ENCODE results near the gene ARHGAP27. TPM values are rescaled to one million over a fixed set of nuclear protein-coding genes. Genes with fewer than 3 reads are reported as not detected.
A peak's percentile ranks its signal among the peaks of the same experiment; 100 is the strongest.

ARHGAP27 gene
- total and polyA plus RNA-seq, 2 of the 4 experiments (the other 2 are of a cell fraction): under 0.01 to 0.89 TPM

DNA sequence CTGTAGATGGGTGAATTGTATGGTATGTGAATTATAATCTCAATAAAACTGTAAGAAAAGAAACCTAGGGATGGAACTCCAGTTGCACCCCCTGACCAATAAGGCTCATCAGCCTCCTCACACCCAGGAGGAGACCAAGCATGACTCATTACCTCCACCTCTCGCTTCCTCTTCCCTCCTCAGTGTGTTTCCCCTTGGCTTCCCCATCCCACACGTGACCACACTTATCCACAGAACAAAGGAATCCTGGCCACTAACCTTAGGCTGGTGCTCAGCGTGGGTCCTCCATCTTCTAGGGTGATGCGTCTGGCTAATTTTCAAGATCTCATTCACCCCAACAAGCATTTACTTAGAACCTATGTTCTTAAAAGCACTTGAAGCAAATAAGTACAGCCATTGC is 79.6 kb downstream of the ARHGAP27 start:
- Histone ChIP-seq H4K8ac (ENCODE audit: low read depth in 2 of 2, low read length in 2 of 2) (no peak overlapping the region), H3K9me1 (ENCODE audit: insufficient read depth, low read length) (no peaks in the 10 kb centered on the region), H3K9me3 (ENCODE audit: control insufficient read depth, insufficient read depth, low read length) (peaks cover 4% of the 10 kb centered on the region; the same call in 1 of the 2 replicates), H3K14ac (replicated peaks; ENCODE audit: low read depth, low read length) (no peak overlapping the region; the same call in 1 of the 2 replicates), H4K5ac (ENCODE audit: low read depth, low read length) (no peak overlapping the region), H3K18ac (ENCODE audit: low read depth, low read length) (no peak overlapping the region), H3K4me2 (ENCODE audit: low read depth, low read length) (no peak overlapping the region), H3K79me1 (ENCODE audit: low read depth in 1 of 2, low read length in 2 of 2) (no peaks in the 10 kb centered on the region), H3K9ac (ENCODE audit: low read depth, low read length) (no peak overlapping the region), H4K20me1 (ENCODE audit: insufficient read depth, low read length) (no peaks in the 10 kb centered on the region), H3K4me1 (ENCODE audit: control insufficient read depth, insufficient read depth, low read length) (no peaks in the 10 kb centered on the region), H2AFZ (replicated peaks; ENCODE audit: low read length, poor library complexity) (no peak overlapping the region), H2BK15ac (ENCODE audit: low read depth, low read length) (no peak overlapping the region), H3K4me3 (ENCODE audit: insufficient read depth, low read depth, low read length) (no peak overlapping the region), H3K27ac (ENCODE audit: insufficient read depth, low read length) (no peak overlapping the region), H2BK120ac (ENCODE audit: low read depth, low read length) (no peak overlapping the region), H2BK5ac (ENCODE audit: low read depth, low read length, poor library complexity, severe bottlenecking) (no peak overlapping the region), H4K91ac (ENCODE audit: insufficient read depth, low read depth, low read length) (no peak overlapping the region), H3K27me3 (ENCODE audit: control insufficient read depth, insufficient read depth, low read length) (peaks cover 3% of the 10 kb centered on the region; the same call in 1 of the 2 replicates), H2AK5ac (ENCODE audit: low read depth, low read length) (peak overlapping the region; percentile 73; the same call in 1 of the 2 replicates), H2AK9ac (replicated peaks; ENCODE audit: low read depth, low read length, poor library complexity) (no peak overlapping the region), H2BK20ac (ENCODE audit: low read depth, low read length) (no peak overlapping the region), H3K36me3 (ENCODE audit: control insufficient read depth, insufficient read depth, low read length) (no peaks in the 10 kb centered on the region), H3K4ac (ENCODE audit: low read depth, low read length) (no peak overlapping the region), H3K56ac (ENCODE audit: extremely low read depth, insufficient read depth, low read length) (no peak overlapping the region), H3K23ac (ENCODE audit: low read depth, low read length) (no peak overlapping the region)
- TF ChIP-seq SMC3 (IDR thresholded peaks at IDR 0.05; ENCODE audit: low read depth, low read length) (no peak), CEBPB (IDR thresholded peaks at IDR 0.05; ENCODE audit: low read depth, low read length) (no peak), FOS (IDR thresholded peaks at IDR 0.05; ENCODE audit: low read depth, low read length) (no peak)
- intact Hi-C loops (cut with micrococcal nuclease): no loop called here
- DNase-seq (no peak), ATAC-seq (ENCODE audit: low read depth) (no peak)
- dilution Hi-C loops (cut with HindIII; ENCODE audit: low sequenced_read_pairs, unreplicated experiment): no loop called here
- no TSS peak for BruUV-seq (replicated peaks)
- in situ Hi-C loops (cut with MboI; ENCODE audit: low sequenced_read_pairs): no loop called here
- ChIA-PET POLR2A (ENCODE audit: unreplicated experiment) (no interaction called here), CTCF (no interaction called here)
- 82% methylated on average over 3 of the region's 4 CpGs; no CpG with 5 or more reads in 1 of the 2 experiments for WGBS, 2 experiments (ENCODE audit: extremely low coverage in 2 of 2, insufficient read length in 1 of 2)

All from IMR-90 (cell line).